Upper lobe of left lung (tissue), 4 donors: ENCODE results near the gene SMIM43.

Experiments
- EP300 ChIP-seq, 4 donors: sonication (generic); formaldehyde crosslinking; IDR thresholded peaks; one replicate each; pipeline ENCODE4 v1.5.1; 2017; ENCODE audit warnings: antibody characterized with exemption in 4 of 4, control low read depth in 2 of 4
- POLR2A ChIP-seq, 4 donors: fragments of 450-650 bp; IDR thresholded peaks; one replicate each; pipeline ENCODE4 v1.5.1; 2016 to 2017; ENCODE audit warnings: antibody characterized with exemption in 4 of 4, mild to moderate bottlenecking in 2 of 4
- TF ChIP-seq, protein P1 (sequence below), 6 experiments: fragments of 450-650 bp in 4 of 6; fragments of 200-600 bp in 2 of 6; sonication (generic) in 2 of 6; IDR thresholded peaks; one replicate each; pipeline ENCODE4 v1.5.1; 2016 to 2019; ENCODE audit warnings: antibody characterized with exemption in 6 of 6

DNA sequence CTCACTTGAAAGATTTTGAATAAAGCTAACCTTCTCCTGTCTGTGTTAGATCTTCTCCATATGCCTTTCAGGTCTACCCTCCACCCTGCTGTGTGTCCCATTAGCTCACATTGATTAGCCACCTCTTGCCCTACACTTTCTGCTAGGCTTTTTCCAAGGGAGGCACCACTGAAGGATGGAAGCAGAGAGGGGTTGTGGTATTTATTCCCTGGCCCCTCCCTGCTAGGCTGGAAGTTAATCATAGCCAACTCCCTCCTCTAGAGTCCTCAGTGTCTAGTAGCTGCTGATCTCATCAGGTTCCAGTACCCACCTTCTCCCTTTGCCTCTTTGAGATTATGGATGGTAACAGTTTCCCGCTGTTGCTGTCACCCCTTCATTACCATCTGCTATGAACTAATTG is 8.9 kb upstream of the SMIM43 start:
- TF ChIP-seq POLR2A (IDR thresholded peaks at IDR 0.05): no peak
- no peak for TF ChIP-seq EP300 (IDR thresholded peaks at IDR 0.05)
- TF ChIP-seq, protein P1, sequence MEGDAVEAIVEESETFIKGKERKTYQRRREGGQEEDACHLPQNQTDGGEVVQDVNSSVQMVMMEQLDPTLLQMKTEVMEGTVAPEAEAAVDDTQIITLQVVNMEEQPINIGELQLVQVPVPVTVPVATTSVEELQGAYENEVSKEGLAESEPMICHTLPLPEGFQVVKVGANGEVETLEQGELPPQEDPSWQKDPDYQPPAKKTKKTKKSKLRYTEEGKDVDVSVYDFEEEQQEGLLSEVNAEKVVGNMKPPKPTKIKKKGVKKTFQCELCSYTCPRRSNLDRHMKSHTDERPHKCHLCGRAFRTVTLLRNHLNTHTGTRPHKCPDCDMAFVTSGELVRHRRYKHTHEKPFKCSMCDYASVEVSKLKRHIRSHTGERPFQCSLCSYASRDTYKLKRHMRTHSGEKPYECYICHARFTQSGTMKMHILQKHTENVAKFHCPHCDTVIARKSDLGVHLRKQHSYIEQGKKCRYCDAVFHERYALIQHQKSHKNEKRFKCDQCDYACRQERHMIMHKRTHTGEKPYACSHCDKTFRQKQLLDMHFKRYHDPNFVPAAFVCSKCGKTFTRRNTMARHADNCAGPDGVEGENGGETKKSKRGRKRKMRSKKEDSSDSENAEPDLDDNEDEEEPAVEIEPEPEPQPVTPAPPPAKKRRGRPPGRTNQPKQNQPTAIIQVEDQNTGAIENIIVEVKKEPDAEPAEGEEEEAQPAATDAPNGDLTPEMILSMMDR (IDR thresholded peaks at IDR 0.05): no peak
